CD4-positive, alpha-beta T cell treated with Interleukin-15 for 1 hour (primary cell): ENCODE results near the gene ANGPTL2.

ENCODE experiments used
- DNase-seq: peaks from one replicate; pipeline ENCODE4 v3.0.0-alpha.2; 2020

Gene ANGPTL2

GRCh38 chr9:127136081-127136879 is 13.8 kb upstream of the ANGPTL2 start:
- no peak for DNase-seq

- DNase-seq: no peak
These were observed 12.8 kb upstream of the ANGPTL2 start for GRCh38 chr9:127135056-127135745.

GRCh38 chr9:127133739-127134167 is 11.3 kb upstream of the ANGPTL2 start:
- no peak for DNase-seq

- DNase-seq: no peak
These were observed 10.6 kb upstream of the ANGPTL2 start for GRCh38 chr9:127132921-127133647.

- no peak for DNase-seq
These were observed 9.9 kb upstream of the ANGPTL2 start for GRCh38 chr9:127132375-127132774.

GRCh38 chr9:127131871-127132270 is 9.4 kb upstream of the ANGPTL2 start:
- no peak for DNase-seq

- peak; percentile 23 for DNase-seq
These were observed 8.5 kb upstream of the ANGPTL2 start for GRCh38 chr9:127130661-127131538.

- no peak for DNase-seq
These were observed 7.8 kb upstream of the ANGPTL2 start for GRCh38 chr9:127130235-127130634.

- no peak for DNase-seq
These were observed 7.3 kb upstream of the ANGPTL2 start for GRCh38 chr9:127129718-127130085.

- no peak for DNase-seq
These were observed 6.8 kb upstream of the ANGPTL2 start for GRCh38 chr9:127129073-127129717.

GRCh38 chr9:127128341-127129072 is 6.1 kb upstream of the ANGPTL2 start:
- DNase-seq: no peak

GRCh38 chr9:127126971-127127370 is 4.5 kb upstream of the ANGPTL2 start:
- DNase-seq: no peak

GRCh38 chr9:127124792-127125191 is 2.4 kb upstream of the ANGPTL2 start:
- DNase-seq: no peak

GRCh38 chr9:127124111-127124531 is 1.7 kb upstream of the ANGPTL2 start:
- DNase-seq: no peak

GRCh38 chr9:127123064-127123890 is 842 bp upstream of the ANGPTL2 start:
- no peak for DNase-seq

GRCh38 chr9:127121628-127122175 is 733 bp downstream of the ANGPTL2 start:
- DNase-seq: no peak

- no peak for DNase-seq
These were observed 3.1 kb downstream of the ANGPTL2 start for GRCh38 chr9:127119320-127119709.

GRCh38 chr9:127118597-127119319 is 3.7 kb downstream of the ANGPTL2 start:
- no peak for DNase-seq

- DNase-seq: no peak
These were observed 4.6 kb downstream of the ANGPTL2 start for GRCh38 chr9:127117801-127118200.
